Stimulated activated naive CD8-positive, alpha-beta T cell treated with anti-CD3 and anti-CD28 coated beads, Interleukin-15, Interleukin-2, amounts not matched to agents 100 ng/mL and 50 ng/mL, for 24 hours (primary cell): ENCODE measurements around the gene ARSB.
A peak's percentile ranks its signal among the peaks of the same experiment; 100 is the strongest.

ENCODE experiments used
- H3K27ac Mint-ChIP-seq: one replicate; pipeline ENCODE4 v1.8.0; 2021; ENCODE audit warnings: mild to moderate bottlenecking, mixed read lengths
- H3K27me3 Mint-ChIP-seq: one replicate; pipeline ENCODE4 v1.8.0; 2021; ENCODE audit warnings: mixed read lengths
- H3K36me3 Mint-ChIP-seq: one replicate; pipeline ENCODE4 v1.8.0; 2021; ENCODE audit warnings: low read depth, mixed read lengths
- H3K4me1 Mint-ChIP-seq: one replicate; pipeline ENCODE4 v1.8.0; 2021; ENCODE audit warnings: low read depth, mixed read lengths
- H3K4me3 Mint-ChIP-seq: one replicate; pipeline ENCODE4 v1.8.0; 2021; ENCODE audit warnings: mild to moderate bottlenecking, mixed read lengths
- H3K9me3 Mint-ChIP-seq: one replicate; pipeline ENCODE4 v1.8.0; 2021; ENCODE audit warnings: mixed read lengths

ARSB gene

DNA sequence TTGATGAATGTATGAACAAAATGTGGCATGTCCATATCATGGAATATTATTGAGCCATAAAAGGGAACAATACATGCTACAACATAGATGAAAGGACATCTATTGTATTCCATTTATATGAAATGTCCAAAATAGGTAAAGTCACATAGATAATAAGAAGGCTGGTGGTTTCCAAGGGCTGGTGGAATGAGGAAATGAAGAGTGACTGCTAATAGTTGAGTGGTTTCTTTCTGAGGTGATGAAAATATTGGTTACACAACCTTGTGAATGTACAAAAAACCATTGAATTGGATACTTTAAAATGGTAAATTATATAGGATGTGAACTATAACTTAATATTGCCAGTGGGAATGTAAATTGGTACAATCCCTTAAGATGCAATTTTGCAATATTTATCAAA lies 5.2 kb downstream of the ARSB start:
- Mint-ChIP-seq H3K9me3 (no peaks in the 10 kb centered on the region), H3K4me3 (no peak overlapping the region), H3K27me3 (no peaks in the 10 kb centered on the region), H3K27ac (no peak overlapping the region), H3K4me1 (peaks cover 52% of the 10 kb centered on the region), H3K36me3 (peaks cover 4% of the 10 kb centered on the region)

DNA sequence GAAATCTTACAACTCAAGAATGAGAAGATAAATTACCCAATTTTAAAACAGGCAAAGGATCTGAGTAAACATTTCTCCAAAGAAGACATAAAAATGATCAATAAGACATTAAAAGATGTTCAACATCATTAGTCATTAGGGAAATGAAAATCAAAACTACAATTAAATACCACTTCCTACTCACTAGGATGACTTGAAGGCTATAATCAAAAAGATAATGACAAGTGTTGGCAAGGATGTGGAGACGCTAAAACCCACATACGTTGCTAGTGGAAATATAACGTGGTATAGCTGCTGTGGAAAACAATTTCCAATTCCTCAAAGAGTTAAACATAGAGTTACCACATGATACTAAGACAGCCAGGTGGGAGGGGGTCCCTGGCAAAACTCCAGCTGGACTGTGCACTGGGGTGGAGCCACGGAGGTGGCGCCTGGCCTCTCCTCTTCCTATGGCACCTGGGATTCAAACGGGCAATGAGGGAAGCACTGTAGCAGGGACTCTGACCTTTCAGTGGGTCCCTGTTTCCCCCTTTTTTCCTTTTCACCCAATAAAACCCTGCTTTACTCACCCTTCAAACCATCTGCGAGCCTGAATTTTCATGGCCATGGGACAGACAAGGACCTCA lies 5.9 kb downstream of the ARSB start:
- H3K4me1 Mint-ChIP-seq = peaks cover 52% of the 10 kb centered on the region
- H3K4me3 Mint-ChIP-seq = peak overlapping the region; percentile 8
- peak overlapping the region; percentile 49 for H3K27ac Mint-ChIP-seq
- H3K27me3 Mint-ChIP-seq = no peaks in the 10 kb centered on the region
- peaks cover 4% of the 10 kb centered on the region for H3K36me3 Mint-ChIP-seq
- H3K9me3 Mint-ChIP-seq = no peaks in the 10 kb centered on the region

DNA sequence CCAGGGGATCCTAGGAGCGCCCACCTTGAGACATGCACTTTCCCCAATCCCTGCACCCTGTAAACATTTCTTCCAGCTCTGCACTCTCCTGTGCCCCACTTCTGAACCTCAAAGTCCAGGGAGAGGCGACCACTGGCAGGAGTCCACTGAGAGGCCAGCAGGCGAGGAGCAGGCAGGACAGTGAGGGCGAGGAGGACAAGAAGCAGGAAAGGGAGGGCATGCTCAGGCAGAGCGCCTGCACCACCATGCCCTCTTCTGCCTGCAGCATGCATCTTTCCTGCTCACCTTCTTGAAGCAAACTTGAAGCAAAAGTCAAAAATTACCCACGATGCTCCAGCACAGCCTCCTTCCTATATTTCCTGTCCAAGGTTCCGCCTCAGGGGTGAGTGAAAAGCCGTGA lies 10.1 kb downstream of the ARSB start:
- Mint-ChIP-seq H3K4me3 (no peak overlapping the region), H3K27ac (no peak overlapping the region), H3K4me1 (peaks cover 23% of the 10 kb centered on the region), H3K9me3 (no peaks in the 10 kb centered on the region), H3K27me3 (no peaks in the 10 kb centered on the region), H3K36me3 (peaks cover 4% of the 10 kb centered on the region)

DNA sequence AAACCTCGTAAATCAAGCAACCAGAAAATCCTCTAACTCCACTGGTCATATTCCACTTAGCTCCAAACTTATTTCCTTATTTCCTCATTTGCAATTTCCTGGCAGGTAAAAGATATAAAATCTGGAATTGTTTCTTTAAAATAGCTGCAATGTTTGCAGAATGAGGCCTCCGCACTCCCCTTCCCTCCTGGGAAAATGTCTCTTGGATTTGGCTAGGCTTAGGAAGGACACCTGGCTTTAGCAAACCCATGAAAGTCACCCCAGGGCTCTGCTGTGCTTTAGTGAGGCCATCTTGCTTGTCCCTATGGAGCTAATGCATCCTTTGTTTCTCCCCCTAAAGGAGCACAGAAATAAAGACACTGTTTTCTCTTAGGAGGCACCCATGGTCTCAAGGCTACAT lies 10.5 kb downstream of the ARSB start:
- peaks cover 18% of the 10 kb centered on the region for H3K4me1 Mint-ChIP-seq
- no peak overlapping the region for H3K4me3 Mint-ChIP-seq
- H3K36me3 Mint-ChIP-seq = peaks cover 4% of the 10 kb centered on the region
- H3K27me3 Mint-ChIP-seq = no peaks in the 10 kb centered on the region
- no peak overlapping the region for H3K27ac Mint-ChIP-seq
- no peaks in the 10 kb centered on the region for H3K9me3 Mint-ChIP-seq

DNA sequence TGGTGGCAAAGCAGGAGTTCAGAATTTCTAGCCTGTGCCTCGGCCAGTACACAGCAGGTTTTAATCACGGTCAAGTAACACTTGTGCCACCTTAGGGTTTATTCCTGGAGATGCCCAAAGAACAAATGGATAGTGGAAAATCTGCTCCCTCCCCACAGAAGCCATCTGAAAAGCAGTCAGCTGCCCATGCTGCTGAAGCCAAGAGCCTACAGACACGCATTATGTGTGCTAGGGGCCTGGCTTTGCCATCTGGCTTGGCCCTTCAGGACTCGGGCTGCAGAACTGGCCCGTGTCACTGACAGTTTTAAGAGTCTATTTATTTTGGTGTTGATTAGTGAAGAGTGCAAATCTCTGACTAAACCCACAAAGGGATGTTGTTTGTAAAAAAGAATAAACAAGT lies 11.1 kb downstream of the ARSB start:
- no peak overlapping the region for H3K4me3 Mint-ChIP-seq
- no peak overlapping the region for H3K27ac Mint-ChIP-seq
- H3K27me3 Mint-ChIP-seq = no peaks in the 10 kb centered on the region
- H3K9me3 Mint-ChIP-seq = no peaks in the 10 kb centered on the region
- peaks cover 5% of the 10 kb centered on the region for H3K36me3 Mint-ChIP-seq
- peaks cover 12% of the 10 kb centered on the region for H3K4me1 Mint-ChIP-seq

DNA sequence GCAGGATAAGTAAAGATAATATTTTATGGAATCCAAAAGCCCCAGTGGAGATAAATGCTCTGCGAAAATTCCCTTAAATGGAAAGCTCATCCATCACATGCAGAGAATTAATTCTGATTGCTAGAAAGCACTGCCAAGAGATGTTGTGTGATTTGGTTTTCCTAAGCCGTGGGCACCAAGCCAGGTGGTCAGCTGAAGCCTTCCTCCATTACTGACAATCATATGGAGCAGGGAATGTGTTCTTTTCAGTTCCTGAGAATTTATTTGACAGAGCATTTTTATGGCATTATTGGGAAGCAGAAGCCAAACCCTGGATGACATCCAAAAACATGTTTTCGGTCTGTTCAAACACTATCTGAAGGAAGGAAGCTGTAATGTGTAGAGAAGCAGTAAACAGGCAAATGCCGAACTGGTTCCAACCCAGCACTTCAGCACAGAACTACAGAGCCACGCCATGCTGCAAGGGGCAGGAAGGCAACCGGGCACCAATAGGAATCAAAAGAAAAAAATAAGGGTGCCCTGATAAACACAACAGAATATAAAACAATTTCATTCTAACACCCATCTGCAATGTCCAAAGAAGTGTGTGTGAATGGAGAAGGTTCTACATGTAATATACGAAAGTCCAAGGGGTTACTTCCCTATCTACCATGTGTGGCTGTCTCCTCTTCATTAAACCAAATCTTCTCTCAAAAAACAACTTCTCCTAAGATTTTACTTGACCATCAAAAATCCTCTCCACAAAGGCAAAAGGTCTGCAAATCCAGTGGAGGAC lies 12.3 kb downstream of the ARSB start:
- no peak overlapping the region for H3K27ac Mint-ChIP-seq

DNA sequence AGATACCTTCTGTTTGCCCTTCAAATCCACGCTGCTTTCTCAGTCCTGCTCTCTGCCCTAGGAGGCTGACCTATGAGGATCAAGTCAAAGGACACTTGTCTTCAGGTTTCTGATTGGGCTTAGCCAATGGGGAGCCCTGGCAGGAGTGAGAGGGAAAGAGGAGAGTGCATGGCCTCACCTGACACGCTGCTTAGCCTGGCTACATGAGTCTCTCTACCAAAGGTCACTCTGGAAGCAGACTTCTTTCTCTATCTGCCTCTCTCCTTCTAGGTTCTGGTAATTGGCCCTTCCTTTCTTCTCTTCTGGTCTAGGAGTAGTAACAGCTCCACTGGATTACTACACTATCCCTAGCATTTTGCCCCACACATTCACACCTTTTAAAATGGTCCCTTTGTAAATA lies 13.1 kb downstream of the ARSB start:
- peaks cover 11% of the 10 kb centered on the region for H3K36me3 Mint-ChIP-seq
- no peaks in the 10 kb centered on the region for H3K4me1 Mint-ChIP-seq
- H3K27ac Mint-ChIP-seq = no peak overlapping the region
- no peaks in the 10 kb centered on the region for H3K27me3 Mint-ChIP-seq
- H3K4me3 Mint-ChIP-seq = no peak overlapping the region
- no peaks in the 10 kb centered on the region for H3K9me3 Mint-ChIP-seq

More for the DNA sequence above, 12.3 kb downstream of the ARSB start:
- Mint-ChIP-seq H3K27me3 (no peaks in the 10 kb centered on the region), H3K9me3 (no peaks in the 10 kb centered on the region), H3K36me3 (peaks cover 10% of the 10 kb centered on the region), H3K4me1 (peaks cover 5% of the 10 kb centered on the region), H3K4me3 (no peak overlapping the region)

DNA sequence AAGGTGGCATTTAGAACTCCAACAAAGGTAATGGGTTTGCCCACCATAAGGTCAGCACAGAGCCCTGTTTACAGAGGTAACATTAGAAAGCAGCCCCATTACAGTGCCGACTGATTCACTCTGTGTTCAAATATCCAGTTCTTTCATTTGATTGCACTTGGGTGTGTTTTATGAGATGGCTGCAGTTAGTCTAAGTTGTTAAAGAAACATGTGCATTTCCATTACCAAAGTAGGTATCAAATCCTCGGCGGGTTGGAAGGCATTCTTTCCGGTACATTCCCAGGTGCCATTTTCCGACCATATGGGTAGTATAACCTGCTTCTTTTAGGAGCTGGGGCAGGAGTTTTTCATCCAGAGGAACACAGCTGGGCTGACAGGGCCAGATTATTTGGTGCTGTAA lies 16.3 kb downstream of the ARSB start:
- no peaks in the 10 kb centered on the region for H3K27me3 Mint-ChIP-seq
- H3K4me3 Mint-ChIP-seq = no peak overlapping the region
- no peaks in the 10 kb centered on the region for H3K9me3 Mint-ChIP-seq
- peaks cover 28% of the 10 kb centered on the region for H3K36me3 Mint-ChIP-seq
- H3K4me1 Mint-ChIP-seq = no peaks in the 10 kb centered on the region
- no peak overlapping the region for H3K27ac Mint-ChIP-seq

DNA sequence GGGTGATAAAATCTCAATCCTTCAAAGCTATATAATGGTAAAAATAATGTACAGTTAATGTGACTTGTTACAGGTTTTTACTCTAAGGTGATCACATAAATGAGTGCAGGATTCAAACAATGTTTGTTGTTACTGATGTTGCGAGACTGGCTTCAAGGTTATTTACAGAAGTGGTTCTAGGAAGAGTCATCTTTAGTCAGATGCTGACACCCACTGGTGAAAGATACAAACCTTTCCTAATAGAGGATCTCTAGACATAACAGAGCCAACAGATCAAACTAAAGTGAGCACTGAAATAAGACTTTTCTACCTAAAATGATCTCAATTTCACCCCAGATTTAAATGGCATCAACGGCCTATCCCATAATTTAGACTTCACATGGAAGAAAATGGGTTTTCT lies 20.2 kb downstream of the ARSB start:
- H3K9me3 Mint-ChIP-seq = no peaks in the 10 kb centered on the region

DNA sequence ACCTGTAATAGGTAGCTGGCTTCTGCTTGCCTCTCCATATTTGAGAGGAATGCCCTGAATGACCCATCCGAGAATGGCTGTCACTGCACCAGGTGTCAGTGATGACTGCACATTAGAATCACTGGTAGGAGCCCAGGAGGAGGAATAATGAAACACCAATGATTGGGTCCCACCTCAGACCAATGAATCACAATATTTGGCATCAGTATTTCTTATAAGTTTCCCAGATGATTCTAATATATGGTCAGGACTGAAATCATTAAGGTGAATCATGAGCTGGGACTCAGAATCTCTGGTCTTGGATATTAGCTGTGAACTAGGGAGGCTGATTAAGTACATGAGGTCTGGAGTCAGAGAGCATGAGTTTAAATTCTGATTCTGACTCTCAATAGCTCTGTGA lies 23.4 kb downstream of the ARSB start:
- Mint-ChIP-seq H3K4me1 (no peaks in the 10 kb centered on the region), H3K27me3 (no peaks in the 10 kb centered on the region), H3K27ac (no peak overlapping the region)

More for the DNA sequence above, 20.2 kb downstream of the ARSB start:
- Mint-ChIP-seq H3K27me3 (no peaks in the 10 kb centered on the region), H3K4me3 (no peak overlapping the region), H3K27ac (no peak overlapping the region), H3K4me1 (no peaks in the 10 kb centered on the region), H3K36me3 (peaks cover 45% of the 10 kb centered on the region)

DNA sequence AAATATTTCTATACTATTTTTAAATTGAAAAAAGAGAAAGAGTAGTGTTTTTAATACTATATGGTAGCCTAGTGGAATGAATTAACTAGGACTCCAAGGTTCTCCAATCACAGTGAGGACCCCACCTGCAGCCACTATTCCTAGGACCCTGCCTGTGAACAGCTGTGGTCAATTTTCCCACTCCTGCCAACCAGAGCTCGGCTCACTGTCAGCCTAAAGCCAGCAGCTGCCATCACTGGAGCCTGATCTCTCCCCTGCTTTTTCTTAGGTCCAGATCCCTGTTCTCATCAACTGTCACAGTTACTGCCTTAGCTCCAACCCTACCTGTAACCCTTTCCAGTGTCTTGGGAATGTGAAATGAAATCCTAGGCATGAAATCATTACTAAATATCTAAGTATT lies 25.3 kb downstream of the ARSB start:
- H3K27me3 Mint-ChIP-seq = no peaks in the 10 kb centered on the region
- no peaks in the 10 kb centered on the region for H3K9me3 Mint-ChIP-seq
- H3K4me3 Mint-ChIP-seq = no peak overlapping the region
- H3K36me3 Mint-ChIP-seq = peaks cover 49% of the 10 kb centered on the region
- no peaks in the 10 kb centered on the region for H3K4me1 Mint-ChIP-seq
- no peak overlapping the region for H3K27ac Mint-ChIP-seq

More for the DNA sequence above, 23.4 kb downstream of the ARSB start:
- Mint-ChIP-seq H3K36me3 (peaks cover 38% of the 10 kb centered on the region), H3K4me3 (no peak overlapping the region), H3K9me3 (no peaks in the 10 kb centered on the region)

DNA sequence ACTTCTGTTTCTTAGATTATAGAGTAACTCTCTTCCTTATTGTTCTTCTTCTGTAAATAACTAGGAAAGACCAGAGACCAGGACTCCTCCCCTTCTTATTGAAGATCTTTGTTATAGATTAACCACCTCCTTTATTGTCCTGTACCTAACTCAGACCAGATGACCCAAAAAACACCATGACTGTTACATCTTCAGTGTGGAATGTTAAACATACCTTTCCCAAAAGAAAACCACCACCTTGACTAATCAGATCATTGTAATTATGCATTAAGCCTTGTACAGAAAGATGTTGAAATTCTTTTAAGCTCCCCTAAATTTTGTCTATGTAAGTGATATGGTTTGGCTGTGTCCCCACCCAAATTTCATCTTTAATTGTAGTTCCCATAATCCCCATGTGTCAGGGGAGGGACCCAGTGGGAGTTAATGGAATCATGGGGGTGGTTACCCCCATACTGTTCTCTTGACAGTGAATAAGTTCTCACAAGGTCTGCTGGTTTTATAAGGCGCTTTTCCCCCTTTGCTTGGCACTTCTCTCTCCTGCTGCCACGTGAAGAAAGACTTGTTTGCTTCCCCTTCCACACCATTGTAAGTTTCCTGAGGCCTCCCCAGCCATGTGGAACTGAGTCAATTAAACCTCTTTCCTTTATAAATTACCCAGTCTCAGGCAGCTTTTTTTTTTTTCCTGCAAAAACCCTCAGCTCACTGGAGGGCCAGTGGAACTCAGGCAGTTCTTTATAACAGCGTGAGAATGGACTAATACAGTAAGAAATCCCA lies 26.3 kb downstream of the ARSB start:
- H3K27me3 Mint-ChIP-seq = no peaks in the 10 kb centered on the region
- H3K36me3 Mint-ChIP-seq = peaks cover 44% of the 10 kb centered on the region
- no peak overlapping the region for H3K4me3 Mint-ChIP-seq
- no peak overlapping the region for H3K27ac Mint-ChIP-seq
- H3K4me1 Mint-ChIP-seq = peaks cover under 1% of the 10 kb centered on the region
- no peaks in the 10 kb centered on the region for H3K9me3 Mint-ChIP-seq

DNA sequence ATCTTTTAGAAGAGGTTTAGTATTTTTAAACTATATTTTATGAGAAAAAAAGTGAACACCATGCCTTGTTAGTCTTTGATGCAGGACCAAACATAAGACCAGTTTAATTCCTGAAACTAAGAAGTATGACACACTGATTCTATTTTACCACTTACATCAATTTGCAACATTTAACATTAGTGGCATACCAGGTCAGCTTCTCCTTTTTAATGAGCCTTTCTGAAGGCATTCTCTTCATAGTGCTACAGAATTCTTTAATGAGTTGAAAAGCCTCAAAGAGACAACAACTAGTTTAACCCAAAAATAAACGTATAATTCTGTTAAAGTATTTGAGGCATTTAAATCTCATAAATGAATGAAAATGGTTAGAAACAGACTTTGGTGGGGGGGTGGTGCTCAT lies 28.2 kb downstream of the ARSB start:
- H3K9me3 Mint-ChIP-seq = no peaks in the 10 kb centered on the region
- H3K36me3 Mint-ChIP-seq = peaks cover 41% of the 10 kb centered on the region
- no peak overlapping the region for H3K27ac Mint-ChIP-seq
- peaks cover 10% of the 10 kb centered on the region for H3K4me1 Mint-ChIP-seq
- no peak overlapping the region for H3K4me3 Mint-ChIP-seq
- no peaks in the 10 kb centered on the region for H3K27me3 Mint-ChIP-seq

DNA sequence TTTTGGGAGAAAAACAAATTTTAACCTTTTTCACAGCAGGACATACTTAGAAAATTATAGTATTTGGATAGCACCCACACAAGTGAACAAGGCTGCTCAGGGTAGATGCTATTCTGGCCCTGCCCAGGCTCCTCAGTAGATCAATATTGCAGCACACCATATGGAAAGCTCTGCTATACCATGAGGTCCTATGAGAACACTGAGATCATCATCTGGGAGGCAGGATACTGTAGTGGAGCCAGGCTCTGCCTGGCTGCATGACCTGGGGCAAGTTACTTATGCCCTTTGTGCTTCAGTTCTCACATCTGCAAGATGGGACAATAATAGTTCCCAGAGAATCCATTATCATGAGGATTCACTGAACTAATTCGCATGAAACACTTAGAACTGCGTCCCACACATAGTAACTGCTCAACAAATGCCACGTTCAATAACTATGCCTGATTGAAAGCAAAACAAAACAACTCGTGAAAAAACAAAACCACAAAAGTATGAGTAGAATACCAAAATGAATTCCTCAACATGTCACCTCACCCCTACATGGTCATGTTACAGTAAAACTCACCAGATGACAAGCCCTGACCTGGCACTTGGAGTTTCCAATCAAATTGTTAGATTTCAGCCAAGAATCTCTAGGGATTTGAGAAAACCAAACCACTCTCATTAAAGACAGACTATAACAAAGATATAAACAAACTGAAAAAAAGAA lies 31.9 kb downstream of the ARSB start:
- Mint-ChIP-seq H3K9me3 (no peaks in the 10 kb centered on the region), H3K27me3 (no peaks in the 10 kb centered on the region), H3K4me1 (peaks cover 10% of the 10 kb centered on the region), H3K27ac (no peak overlapping the region), H3K4me3 (no peak overlapping the region), H3K36me3 (peaks cover 36% of the 10 kb centered on the region)

DNA sequence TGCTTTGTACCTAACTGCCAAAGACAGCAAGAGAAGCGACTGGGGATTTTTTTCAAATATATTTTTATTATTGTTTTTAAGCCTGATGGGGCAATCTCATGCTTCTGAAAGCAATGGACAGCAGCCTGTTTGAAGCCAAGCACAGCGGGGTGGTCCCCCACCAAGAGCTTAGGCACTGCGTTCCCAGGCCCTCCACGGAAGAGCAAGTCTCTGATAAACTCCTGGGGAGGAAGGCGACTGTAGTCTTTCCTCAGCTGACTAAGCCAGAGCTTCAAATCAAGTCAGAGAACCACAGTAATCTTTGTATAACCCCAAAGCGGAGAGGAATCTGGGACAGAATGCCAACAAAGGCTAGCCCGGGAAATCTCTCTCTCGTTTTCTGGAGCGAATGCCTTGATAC lies 54.4 kb downstream of the ARSB start:
- no peak overlapping the region for H3K4me3 Mint-ChIP-seq
- no peak overlapping the region for H3K27ac Mint-ChIP-seq
- H3K27me3 Mint-ChIP-seq = no peaks in the 10 kb centered on the region
- no peaks in the 10 kb centered on the region for H3K36me3 Mint-ChIP-seq
- no peaks in the 10 kb centered on the region for H3K4me1 Mint-ChIP-seq
- H3K9me3 Mint-ChIP-seq = no peaks in the 10 kb centered on the region
